T-helper 2 cell treated with Interferon-gamma antibody and Interleukin-4, amounts not matched to agents 100 ng/mL and 5 ng/mL, for 36 hours (primary cell): Measurements from ENCODE around the gene CARMIL1. TPM values are rescaled to one million over a fixed set of nuclear protein-coding genes. Genes with fewer than 3 reads are reported as not detected.

Experiments
- intact Hi-C: fragments of 100-400 bp; cut with micrococcal nuclease; formaldehyde crosslinking; loops from one replicate; pipeline ENCODE4 v1.15.1; 2023
- total RNA-seq: library from RNA; stranded (reverse); gene quantifications from 2 replicates; pipeline ENCODE4 v1.2.3, GENCODE V29; 2022

CARMIL1 gene
- total RNA-seq, 1 donor from 2014 or later, result 2.1 TPM

DNA sequence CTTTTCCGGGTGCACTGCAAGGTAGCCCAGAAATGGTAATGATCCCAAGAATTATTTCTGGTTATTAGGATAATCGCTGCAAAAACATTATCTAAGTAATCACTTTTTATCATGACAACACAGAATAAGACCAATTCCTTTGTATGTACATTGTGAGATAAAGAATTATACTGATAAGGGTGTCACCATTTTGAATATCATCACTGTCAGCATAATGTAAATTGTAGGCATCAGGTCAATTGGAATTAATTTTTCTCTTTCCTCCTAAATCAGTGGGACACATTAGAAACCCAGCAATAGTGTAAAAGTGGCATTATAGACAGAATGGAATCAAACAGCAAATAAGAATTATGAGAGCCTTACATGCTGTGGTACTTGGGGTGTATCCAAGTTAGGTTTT, 189.7 kb downstream of the CARMIL1 start:
- intact Hi-C loops, result no loop called here

DNA sequence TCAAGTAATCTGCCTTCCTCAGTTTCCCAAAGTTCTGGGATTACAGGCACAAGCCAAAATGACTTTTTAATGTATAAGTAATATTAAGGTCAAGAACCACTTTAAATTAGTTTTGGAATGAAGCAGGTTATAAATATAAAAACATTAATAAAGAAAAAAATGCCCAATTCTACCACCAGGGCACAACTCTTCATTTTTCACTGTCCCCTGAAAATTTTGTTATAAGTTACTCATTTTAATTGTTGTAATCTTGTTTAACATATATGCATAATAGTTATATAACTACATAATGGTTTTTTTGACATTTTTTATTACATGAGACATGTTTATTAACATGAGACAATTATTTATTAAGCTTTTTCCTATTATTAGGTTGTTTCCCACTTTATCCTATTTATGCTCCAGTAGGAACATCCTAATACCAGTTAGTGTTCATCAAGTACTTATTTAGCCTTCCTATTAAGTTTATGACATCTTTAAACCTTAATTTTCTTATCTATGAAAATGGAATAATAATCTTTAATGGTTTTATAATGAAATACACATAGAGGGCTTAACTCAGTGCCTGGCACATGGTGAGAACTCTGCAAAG, 190.7 kb downstream of the CARMIL1 start:
- intact Hi-C loops, result no loop called here

DNA sequence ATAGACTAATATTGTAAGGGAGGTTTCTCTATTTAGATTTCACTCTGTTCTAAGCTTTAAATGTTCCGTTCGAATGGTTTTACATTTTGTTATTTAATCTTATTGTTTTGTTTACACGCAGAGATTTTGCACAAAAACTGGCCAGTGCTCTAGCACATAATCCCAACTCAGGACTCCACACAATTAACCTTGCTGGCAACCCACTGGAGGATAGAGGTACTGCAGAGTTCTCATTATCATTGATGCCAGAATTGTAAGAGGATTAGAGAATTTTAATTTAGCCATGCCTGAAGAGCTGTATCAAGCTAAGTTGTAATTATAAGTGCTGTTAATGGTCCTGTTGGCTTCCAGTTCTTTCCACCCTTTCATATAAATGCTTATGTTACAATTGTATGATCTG, 193.1 kb downstream of the CARMIL1 start:
- intact Hi-C loops, result no loop called here

DNA sequence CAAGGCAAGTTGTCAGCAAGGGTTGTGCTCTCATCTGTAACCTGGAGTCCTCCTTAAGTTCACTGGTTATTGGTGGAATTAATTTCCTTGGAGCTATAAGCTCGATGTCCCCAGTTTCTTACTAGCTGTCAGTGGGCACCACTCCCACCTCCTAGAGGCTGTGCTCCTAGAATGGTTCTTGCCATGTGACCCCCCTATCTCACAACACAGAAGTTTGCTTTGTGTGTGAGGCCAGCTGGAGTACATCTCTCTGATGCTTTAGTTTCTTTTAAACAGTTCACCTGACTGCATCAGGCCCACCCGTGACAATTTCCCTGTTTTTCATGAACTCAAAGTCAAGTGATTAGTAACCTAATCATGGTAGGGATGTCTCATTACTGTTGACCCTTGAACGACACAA, 193.7 kb downstream of the CARMIL1 start:
- intact Hi-C loops, result no loop called here

DNA sequence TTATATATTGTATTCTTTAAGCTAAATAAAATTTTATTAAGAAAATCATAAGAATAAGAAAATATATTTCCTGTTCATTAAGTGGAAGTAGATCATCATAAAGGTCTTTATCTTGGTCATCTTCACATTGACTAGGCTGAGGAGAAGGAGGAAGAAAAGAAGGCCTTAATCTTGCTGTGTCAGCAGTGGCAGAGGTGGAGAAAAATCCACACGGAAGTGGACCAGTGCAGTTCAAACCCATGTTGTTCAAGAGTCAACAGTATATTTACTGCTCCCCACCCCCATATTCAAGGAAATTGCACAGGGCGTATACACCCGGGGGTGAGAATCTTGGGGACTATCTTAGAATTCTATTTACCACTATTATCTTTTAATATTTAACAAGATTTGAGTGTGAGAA, 194.3 kb downstream of the CARMIL1 start:
- intact Hi-C loops, result no loop called here

DNA sequence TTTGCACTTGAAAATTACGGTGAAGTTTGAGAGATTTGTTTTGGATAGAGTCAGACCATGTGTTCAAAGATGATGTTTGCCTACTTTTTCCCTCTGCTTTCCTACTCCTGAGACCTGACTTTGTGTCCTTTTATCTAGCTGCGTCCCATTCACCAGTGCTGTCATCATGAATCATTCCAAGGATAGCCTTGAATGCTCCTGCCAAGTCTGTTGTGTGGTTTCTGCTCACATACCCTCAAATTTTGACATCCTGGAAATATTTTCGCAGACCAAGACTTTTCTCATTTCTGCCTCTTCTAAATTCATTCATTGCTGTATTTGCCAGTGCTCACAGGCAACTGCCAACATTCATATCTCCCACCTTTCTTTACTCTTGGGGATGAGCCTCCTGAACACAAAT, 197.0 kb downstream of the CARMIL1 start:
- intact Hi-C loops, result no loop called here

DNA sequence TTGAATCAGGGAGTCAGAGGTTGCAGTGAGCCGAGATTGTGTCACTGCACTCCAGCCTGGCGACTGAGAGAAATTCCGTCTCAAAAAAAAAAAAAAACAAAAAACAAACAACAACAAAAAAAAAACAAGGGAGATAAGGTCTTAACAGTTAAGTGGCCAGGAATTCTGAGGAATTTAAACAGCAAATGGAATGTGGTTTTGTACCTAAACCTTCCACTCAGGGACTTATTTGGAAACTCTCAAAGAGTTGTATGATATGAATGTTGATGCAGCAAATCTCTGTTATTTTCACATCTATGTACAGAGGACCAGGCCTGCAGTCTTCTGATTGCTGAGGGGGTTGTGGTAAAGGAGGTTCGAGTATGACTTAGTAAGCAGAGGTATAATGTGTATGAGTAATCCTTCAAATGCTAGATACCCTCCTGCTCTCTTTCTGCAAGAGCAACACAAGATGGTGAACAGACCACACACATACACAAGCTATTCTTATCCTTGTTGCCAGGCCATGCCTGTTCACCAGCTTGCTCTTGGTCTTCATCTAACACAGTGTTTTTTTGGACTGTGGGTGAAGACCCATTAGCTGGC, 197.9 kb downstream of the CARMIL1 start:
- intact Hi-C loops, result no loop called here

DNA sequence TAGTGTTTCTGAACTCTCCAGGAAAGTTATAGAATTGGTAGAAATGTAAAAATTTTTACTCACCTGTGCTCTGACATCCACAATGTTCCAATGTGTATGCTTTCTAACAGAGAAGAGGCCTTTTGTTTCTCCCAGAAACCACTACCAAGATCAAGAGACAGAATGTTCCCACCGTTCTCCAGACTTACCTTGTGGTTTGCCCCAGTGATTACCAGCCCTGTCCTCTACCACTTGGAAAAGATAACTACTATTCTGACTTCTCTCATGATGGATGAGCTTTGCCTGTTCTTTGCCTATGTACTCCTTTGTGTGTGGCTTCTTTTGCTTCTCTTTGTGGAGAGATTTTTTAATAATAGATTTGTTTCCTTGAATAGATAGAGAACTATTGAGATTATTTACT, 199.8 kb downstream of the CARMIL1 start:
- intact Hi-C loops, result no loop called here

DNA sequence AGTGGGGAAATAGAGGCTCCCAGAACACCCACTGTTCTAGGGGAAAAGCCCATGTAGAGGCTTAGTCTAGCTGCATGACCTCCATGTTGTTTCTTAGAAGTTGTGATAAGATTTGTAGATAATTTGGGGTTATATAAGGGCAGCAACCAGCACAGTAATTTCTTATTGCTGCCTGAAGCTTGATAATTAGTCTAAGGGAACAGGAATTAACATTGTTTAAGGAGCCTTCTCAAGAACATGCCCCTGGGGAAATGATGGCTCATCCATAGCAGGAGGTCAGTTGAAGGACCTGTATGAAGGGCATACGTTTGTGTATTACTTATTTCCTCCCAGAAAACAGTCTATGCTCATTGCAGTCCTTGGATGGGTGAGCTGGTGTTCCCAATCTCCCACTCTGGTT, 202.1 kb downstream of the CARMIL1 start:
- intact Hi-C loops, result no loop called here

DNA sequence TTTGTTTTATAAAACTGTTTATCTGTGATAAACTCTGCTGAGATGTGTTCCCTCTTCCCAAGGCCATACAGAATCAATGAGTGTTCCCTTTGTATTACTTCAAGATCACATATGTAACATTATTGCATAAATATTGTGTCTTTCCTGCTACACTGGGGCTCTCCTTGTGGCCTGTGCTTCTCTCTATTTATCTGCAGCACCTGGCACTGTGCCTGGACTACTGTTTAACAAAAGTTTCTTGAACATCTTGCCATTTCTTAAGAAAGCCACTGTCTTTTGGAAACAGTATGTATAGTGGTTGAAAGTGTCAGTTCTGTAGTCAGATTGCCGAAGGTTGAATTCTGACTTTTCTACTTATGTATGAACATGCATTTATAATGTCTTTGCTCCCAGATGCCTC, 203.8 kb downstream of the CARMIL1 start:
- intact Hi-C loops, result no loop called here

DNA sequence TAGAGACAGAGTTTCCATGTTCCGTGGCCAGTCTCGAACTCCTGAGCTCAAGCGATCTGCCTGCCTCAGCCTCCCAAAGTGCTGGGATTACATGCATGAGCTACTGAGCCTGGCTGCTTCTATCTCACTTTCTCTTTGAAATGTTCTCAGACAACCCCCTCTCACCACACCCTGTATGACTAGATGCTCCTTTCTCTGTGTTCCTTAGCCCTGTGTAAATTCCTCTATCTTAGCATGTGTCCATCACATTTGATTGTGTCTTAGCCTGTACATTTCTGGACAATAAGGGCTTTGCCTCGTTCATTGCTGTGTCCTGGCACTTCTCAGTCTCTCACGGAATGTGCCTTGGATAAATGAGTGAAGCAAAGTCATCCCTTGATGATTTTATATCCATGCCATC, 204.8 kb downstream of the CARMIL1 start:
- intact Hi-C loops, result no loop called here

DNA sequence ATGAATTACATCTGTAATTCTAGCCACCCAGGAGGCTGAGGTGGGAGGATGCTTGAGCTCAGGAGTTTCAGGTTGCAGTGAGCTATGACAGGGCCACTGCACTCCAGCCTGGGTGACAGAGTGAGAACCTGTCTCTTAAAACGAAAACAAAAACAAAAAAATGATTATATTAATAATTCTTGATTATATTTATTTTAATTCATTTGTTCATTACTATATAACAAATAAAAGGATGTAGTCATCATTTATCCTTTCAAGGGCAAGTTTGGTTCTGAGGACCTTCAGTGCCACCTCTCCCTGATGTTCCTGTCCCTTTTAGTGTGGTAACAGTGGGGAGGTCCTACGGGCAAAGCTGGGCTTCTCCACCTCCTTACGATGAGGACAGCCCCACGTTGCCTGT, 205.7 kb downstream of the CARMIL1 start:
- intact Hi-C loops, result no loop called here

DNA sequence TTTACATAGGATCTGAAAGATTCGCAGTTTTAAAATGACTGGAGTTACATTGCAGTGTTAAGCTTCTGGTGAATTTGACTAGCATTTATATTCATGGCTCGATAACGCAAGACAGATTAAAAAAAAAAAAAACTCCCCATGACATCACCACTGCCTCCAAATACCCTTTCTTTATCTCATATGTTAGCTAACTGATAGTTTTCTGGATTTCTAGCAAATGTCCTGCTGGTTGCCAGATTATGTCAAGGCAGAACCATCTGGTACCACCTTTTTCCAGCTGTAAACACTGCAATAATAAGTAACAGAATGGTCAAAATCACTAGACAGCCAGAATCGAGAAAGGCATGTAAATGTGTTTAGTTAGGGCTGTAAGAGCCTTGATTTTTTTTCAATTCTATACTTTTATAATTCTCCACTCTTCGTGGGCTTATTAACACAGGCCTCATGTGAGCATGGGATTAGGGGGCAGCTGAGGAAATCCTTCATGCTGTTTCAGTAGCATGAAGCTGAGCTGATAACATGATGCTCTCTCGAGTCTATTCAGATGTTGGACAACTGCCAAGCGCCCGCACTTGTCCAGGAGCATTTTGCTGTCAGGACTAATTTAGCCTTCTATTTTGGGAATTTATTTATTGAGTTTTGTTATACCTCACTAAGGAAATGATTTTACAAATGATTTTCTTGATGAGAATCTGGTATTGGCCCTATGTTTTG, 206.8 kb downstream of the CARMIL1 start:
- intact Hi-C loops, result no loop called here

DNA sequence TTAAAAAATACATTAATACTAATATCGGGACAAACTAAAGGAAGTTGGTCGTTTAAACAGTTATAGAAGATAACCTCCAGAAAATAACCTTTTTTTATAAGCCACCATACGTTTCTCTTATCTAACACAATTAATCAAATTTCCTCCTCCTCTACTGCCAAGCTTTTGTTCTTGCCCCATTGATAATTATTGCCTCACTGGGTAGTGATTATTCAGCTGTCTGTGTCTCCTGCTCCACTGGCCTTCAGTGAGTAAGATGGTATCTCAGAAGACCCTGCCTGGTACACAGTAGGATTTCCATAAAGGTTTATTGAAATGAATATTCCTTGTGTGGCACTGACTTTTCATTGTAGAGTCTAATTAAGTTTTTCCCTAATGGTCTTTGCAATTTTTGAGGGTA, 207.4 kb downstream of the CARMIL1 start:
- intact Hi-C loops, result no loop called here

DNA sequence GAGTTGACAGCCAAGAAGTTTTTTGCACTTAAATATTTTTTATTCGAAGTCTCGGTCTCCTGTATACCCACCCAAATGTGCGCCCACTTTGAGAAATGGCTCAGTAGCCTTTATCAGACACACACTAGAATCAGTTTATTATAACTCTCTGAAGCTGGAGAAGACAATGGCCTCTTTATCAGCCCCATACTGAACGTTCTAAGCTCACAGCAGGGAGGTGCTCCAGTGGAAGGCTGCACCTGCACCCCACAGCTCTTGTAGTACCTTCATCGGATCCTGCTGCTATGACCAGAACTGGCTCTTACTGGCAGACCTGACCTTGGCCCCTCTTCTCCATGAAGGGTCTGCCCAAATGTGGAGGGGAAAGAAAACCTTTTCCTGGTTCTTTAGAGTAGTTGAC, 207.8 kb downstream of the CARMIL1 start:
- intact Hi-C loops, result no loop called here

DNA sequence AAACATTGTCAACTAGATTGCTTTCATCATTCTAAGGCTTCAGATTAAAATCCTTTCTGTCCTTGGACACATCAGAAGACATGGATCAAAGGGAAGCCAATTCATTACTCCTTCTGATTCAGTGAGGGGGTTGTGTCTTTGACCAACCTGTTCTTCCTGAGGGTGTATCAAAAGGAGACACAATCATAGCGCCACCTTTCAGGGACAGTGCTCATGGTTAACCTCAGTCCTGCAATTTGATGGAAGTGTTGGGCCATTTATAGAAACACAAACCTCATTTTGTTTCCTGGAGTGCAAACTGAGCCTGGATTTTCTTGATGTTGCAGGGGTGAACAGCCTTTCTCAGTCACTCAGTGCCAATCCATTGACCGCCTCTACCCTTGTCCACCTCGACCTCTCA, 209.0 kb downstream of the CARMIL1 start:
- intact Hi-C loops, result no loop called here

DNA sequence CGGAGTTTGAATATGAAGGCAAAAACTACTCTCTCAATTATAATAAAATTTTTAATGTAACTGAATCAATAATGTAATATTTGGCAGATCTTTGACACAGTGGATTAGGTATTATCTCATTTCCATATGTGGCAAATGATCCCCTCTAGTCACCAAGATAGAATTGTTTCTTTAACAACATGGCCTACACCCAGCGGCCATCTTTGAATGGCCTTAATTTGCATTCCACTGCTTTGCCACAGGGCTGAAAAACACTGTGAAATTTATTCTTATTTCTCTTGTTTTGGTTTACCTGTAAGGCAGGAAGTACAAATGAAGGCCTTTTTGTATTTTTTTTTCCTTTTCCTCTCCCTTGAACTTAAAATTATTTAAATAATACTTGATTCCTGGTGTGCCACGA, 210.2 kb downstream of the CARMIL1 start:
- intact Hi-C loops, result no loop called here

DNA sequence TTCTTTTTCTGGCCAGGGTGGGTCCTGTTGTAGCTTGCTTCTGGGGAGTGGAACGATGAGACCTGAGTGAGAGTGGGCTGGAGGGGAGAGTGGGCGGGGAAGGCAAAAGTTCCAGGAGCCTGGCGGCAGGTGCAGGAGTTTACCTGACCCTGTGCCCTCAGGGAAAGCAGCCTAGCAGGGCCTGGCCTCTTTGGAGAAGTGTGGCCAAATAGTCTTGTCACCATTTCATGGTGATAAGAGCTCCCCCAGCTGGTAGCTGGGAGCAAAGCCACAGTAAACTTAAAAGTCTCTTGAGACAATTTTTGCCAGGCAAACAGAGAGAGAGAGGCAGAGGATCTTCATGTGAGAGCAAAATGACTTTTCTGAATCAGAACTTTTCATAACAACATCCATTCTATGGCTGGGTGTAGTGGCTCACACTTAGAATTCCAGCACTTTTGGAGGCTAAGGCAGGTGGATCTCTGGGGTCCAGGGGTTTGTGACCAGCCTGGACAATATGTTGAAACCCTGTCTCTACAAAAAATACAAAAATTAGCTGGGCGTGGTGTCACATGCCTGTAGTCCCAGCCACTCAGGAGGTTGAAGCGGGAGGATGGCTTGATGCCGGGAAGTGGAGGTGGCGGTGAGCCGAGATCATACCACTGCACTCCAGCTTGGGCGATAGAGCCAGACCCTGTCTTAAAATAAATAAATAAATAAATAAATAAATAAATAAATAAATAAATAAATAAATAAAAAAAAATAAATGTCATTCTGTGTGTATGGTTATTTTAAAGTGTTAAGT, 211.0 kb downstream of the CARMIL1 start:
- intact Hi-C loops, result loop anchor here (1.0 to 2.0 kb wide), 4 partner anchors 113 to 267 kb away; partner anchors contain the start of gene CARMIL1

DNA sequence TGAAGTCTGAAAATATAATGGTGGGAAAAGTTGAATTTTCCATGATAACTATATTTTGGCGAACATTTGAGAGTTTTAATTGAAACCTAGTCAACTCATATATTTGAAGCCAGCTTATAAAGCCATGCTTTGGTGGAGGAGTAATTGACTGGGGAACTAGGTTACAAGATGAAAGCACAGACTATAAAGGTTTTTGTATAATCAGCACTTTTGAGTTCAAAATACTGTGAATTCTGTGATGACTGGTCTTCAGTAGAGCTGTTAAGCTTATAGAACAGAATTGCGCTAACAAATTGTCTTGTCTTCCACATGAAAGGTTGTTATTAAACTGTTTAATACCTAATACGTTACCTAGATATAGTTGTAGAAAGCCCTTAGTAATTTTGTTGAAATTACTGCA, 213.8 kb downstream of the CARMIL1 start:
- intact Hi-C loops, result no loop called here

DNA sequence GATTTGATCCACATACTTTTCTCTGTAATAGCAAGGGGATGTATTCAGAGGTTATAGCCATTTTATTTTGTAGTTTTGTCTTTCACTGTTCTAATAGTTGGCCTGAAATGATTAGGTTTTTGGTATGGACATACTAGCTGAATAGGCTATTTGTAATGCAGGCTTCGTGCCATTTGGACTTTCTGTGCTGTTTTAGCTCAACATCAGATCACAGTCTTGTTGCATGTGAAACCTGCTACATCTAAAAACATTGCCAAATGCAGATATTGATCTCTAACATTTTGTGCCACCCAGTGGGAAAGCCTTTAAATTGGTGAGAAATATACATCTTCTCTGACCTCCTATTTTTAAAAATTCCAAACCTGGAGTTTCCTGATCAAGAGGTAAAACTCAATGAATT, 215.3 kb downstream of the CARMIL1 start:
- intact Hi-C loops, result no loop called here

DNA sequence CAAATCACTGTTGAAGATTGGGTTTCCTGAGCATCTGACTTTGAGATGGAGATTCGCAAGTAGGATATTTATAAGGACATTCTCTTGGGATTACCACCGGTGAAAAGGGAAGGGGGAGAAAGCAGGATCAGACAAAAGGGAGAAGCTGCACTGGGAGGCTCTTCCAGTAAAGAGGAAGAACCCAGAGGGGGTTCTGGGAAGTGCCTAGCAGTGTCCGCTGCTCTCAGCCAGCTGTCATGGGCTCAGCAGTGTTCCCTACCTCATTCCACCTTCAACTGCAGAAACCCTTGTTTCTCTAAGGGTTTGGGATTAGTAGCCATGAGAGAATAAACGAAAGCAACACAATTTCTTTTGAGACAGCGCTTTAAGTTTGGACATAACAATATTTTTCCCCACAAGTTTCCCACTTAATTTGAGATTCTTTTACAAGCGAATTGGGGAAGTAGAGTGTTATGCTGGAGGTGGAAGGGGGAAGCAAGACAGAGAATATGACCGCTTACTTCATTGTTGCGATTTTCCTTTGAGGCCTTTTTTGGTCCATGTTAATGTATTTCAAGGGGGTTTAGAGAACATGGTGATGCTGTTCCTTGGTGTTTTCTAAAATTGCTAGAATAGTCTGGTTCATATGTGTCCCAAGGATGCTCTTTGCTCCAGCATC, 218.3 kb downstream of the CARMIL1 start:
- intact Hi-C loops, result no loop called here

DNA sequence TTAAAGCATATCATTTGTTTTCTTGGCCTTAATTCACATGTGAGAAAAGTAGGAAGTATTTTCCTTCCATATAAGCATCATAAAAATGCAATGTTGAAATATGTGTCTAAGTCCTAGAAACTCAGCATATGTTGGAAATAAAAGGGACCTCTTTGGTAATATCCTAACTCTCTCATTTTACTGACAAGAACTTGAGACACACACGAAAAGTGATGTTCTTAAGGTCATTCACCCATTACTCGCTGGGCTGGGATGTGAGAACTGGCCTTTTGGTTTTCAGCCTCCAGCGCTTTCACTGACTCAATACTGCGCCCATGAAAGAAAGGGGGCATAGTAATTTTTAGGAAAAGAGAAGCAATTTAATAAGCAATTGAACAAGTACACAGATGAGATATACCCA, 219.3 kb downstream of the CARMIL1 start:
- intact Hi-C loops, result no loop called here
